Stimulated activated CD8-positive, alpha-beta memory T cell treated with anti-CD3 and anti-CD28 coated beads, Interleukin-7, amount 100 ng/mL, for 24 hours (primary cell): ENCODE data around the gene PLCG1.
"Not testable (repeated sequence)": the region's sequence is repeated elsewhere in the genome, so short reads cannot be mapped to it uniquely, and the experiment has no call there.

Source experiments
- DNase-seq: peaks from one replicate; pipeline ENCODE4 v3.0.0-alpha.2; 2020; ENCODE audit warnings: low read depth

The PLCG1 gene

GRCh38 chr20:41124451-41125094 is 12.8 kb upstream of the PLCG1 start:
- no peak for DNase-seq

GRCh38 chr20:41125530-41126457 is 11.5 kb upstream of the PLCG1 start:
- no peak for DNase-seq

GRCh38 chr20:41126719-41127118 is 10.6 kb upstream of the PLCG1 start:
- no peak for DNase-seq

- DNase-seq: not testable (repeated sequence)
Observed at GRCh38 chr20:41128317-41128716, 9.0 kb upstream of the PLCG1 start.

GRCh38 chr20:41131594-41132387 is 5.6 kb upstream of the PLCG1 start:
- no peak for DNase-seq

GRCh38 chr20:41132388-41132775 is 5.0 kb upstream of the PLCG1 start:
- not testable (repeated sequence) for DNase-seq

- DNase-seq: no peak
Observed at GRCh38 chr20:41133709-41134361, 3.5 kb upstream of the PLCG1 start.

GRCh38 chr20:41134362-41135186 is 2.8 kb upstream of the PLCG1 start:
- no peak for DNase-seq

- DNase-seq: no peak
Observed at GRCh38 chr20:41135187-41135887, 2.0 kb upstream of the PLCG1 start.

- DNase-seq: no peak
Observed at GRCh38 chr20:41135888-41136679, 1.3 kb upstream of the PLCG1 start.

GRCh38 chr20:41137614-41138474 is 501 bp downstream of the PLCG1 start:
- no peak for DNase-seq

GRCh38 chr20:41138475-41139226 is 1.3 kb downstream of the PLCG1 start:
- DNase-seq: no peak

GRCh38 chr20:41139227-41140093 is 2.1 kb downstream of the PLCG1 start:
- no peak for DNase-seq

GRCh38 chr20:41140226-41141133 is 3.1 kb downstream of the PLCG1 start:
- DNase-seq: no peak

GRCh38 chr20:41141153-41141815 is 3.9 kb downstream of the PLCG1 start:
- no peak for DNase-seq
